GM18873 (cell line): ENCODE measurements around the gene TRAPPC10.

Source experiments
- ATAC-seq: cut with Tn5 transposase; IDR thresholded peaks from one replicate; pipeline ENCODE4 v1.9.1; 2021; ENCODE audit warnings: mild to moderate bottlenecking, moderate library complexity, moderate number of reproducible peaks; ENCODE audit not compliant: unreplicated experiment, low FRiP score

Gene TRAPPC10

GRCh38 chr21:44063151-44063912 is 51.2 kb downstream of the TRAPPC10 start:
- ATAC-seq, result no peak

- no peak for ATAC-seq
Observed at GRCh38 chr21:44064852-44065403, 52.8 kb downstream of the TRAPPC10 start.

DNA sequence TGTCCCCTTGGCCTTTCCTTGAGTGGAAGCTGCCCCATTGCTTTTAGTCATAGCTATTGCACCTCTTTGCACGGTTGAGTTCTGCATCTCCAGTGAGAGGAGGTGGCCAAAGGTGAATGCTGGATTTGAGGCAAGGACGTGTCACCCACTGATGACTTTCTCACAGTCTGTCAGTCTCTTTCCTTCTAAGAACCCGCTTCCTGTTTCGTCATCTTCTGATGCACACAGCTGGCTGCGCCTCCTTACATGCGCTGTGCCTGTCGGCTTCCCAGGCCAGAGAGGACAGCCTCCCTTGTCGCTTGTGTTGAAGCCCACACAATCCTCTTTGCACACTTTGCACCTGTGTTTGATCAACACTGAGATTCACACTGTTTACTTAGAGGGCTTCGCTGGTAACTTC is 53.3 kb downstream of the TRAPPC10 start:
- no peak for ATAC-seq

DNA sequence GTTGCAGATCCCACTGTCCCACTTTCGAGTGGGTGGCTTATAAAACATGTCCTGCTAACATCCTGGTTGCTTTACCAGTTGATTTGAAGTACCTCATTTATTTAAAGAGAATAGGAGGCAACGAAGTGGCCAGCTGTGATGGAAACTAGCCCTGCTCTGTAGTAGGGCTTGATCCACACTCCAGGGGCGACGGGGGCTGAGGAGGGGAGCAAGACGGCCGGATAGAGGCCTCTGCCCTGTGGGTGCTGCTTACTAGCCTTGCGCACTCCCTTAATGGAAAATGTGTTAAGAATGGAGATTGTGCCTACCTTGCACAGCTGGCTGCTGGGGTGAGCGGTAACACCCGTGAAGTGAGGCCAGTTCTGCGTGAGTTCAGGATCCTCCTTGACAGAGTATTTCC is 54.0 kb downstream of the TRAPPC10 start:
- no peak for ATAC-seq

DNA sequence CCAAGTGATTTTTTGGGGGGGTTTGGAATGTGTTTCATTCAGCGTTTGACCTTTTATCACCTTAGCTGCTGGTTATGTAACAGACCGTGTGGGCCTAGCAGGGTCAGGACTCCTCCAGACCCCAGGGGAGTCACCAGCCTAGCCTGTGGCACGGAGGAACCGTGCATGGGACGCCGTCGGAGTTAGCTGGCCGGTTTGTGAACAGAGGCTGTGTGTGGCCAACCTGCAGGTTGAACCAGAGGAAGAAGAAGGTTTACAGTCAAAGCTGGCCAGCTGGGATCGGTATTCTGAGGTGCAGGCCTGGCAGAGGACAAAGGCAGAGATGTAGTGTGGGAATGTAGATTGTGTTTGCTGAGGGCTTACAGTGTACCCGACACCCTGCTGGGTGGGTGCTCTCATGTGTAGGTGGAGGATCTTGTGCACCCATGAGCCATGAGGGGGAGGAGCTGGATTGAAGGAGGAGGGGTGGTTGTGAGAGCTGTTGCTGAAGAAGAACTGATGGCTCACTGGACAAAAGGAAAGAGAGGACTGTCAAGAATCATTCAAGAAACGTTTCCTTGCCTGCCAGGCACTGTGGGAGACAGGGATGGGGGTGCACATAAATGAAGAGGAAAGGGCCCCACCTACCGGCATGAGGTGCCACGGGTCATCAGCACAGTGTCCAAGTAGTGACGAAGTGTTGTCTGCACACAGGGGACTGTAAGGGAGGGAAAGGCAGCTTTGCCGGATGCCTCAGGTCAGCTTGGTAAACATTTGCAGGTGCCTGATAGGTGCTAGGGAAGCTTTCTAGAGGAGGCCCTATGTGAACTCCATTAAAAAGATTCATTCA is 55.1 kb downstream of the TRAPPC10 start:
- no peak for ATAC-seq

- no peak for ATAC-seq
Observed at GRCh38 chr21:44070391-44070790, 58.3 kb downstream of the TRAPPC10 start.

- no peak for ATAC-seq
Observed at GRCh38 chr21:44071359-44072104, 59.4 kb downstream of the TRAPPC10 start.

- ATAC-seq, result no peak
Observed at GRCh38 chr21:44072111-44072510, 60.0 kb downstream of the TRAPPC10 start.

DNA sequence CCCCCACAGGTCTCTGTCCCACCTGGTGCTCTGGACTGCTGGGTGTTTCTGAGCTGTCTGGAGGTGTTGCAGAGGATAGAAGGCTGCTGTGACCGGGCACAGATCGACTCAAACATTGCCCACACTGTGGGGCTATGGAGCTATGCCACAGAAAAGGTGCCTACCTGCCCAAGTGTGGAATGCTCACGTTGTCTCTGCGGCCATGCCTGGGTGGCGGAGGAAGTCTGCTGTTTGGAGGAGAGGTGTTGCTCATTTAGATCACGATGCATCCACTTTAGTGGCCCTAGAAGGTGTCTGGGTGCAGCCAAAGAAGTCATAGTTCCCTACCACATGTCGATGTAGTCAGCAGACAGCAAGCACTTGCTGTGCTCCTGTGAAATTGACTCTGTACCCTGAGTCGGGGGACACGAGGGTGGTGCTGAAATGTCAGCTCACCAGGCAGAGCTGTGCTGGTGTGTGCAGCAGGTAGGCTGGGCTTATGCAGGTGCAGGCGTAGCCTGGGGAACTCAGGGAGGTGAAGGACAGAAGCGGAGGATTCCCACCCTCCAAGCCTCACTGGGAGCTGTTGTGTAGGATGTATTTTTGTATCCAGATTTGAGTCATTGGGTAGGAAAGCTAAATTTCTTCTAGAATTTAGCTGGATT is 62.3 kb downstream of the TRAPPC10 start:
- no peak for ATAC-seq

GRCh38 chr21:44076316-44076715 is 64.2 kb downstream of the TRAPPC10 start:
- ATAC-seq, result no peak

DNA sequence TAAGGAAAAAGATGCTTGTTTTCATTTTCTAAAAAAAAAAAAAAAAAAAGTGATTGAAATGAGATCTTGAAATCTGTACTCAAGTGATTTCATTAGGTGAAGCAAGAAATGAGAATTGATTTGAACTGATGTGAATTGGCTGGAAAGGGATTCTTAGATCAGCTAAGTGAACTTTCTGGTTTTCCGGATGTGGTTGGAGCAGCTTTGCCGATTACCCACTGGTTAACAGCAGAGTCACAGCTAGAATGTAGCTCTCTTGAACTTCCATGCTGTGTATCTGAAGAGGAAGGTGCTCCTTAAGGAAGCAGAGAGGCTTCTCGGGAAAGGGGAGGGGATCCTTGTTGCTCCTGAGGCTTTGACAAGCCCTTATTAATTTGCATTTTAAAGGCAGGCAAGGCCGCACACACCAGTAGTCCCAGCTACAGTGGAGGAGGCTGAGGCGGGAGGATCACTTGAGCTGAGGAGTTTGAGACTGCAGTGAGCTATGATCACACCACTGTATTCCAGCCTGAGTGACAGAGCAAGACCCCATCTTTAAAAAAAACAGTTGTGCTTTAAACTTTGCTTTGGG is 66.4 kb downstream of the TRAPPC10 start:
- ATAC-seq, result no peak

GRCh38 chr21:44079446-44079845 is 67.3 kb downstream of the TRAPPC10 start:
- ATAC-seq, result no peak

DNA sequence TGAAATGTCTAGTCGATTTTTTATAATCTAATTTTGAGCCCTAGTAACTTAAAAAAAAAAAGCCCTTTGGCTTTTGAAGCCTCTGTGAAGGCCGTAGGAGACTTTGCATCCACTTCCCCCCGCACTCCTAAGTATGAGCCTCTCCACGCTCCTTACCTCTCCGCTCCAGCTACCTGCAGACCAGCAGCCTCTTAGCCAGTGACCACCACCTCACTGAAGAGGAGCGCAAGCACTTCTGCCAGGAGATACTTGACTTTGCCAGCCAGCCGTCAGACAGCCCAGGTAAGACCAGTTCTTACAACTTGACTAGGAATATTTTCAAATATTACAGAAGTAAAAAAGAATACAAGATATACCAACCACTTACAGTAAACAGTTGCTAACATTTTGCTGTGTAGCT is 67.7 kb downstream of the TRAPPC10 start:
- ATAC-seq, result no peak

DNA sequence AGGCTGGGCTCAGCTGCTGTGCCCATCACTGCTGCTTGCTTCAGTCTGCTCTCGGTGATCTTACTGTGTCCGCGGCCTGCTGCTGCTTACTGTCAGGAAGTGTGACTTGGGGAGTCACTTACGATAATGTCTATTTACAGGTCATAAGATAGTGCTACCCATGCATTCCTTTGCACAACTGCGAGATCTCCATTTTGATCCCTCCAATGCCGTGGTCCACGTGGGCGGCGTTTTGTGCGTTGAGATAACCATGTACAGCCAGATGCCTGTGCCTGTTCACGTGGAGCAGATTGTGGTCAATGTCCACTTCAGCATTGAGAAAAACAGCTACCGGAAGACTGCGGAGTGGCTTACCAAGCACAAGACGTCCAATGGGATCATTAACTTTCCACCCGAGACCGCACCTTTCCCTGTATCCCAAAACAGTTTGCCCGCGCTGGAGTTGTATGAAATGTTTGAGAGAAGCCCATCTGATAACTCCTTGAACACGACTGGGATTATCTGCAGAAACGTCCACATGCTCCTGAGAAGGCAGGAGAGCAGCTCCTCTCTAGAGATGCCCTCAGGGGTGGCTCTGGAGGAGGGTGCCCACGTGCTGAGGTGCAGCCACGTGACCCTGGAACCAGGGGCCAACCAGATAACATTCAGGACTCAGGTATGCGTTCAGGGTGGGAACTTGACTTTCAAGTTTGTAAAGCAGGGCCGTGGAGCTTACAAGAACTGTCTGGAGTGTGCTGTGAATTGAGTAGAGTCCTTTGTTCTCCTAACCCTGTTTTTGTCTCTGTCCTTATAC is 70.7 kb downstream of the TRAPPC10 start:
- ATAC-seq, result no peak

GRCh38 chr21:44083631-44084291 is 71.7 kb downstream of the TRAPPC10 start:
- no peak for ATAC-seq

- ATAC-seq, result no peak
Observed at GRCh38 chr21:44084496-44085241, 72.6 kb downstream of the TRAPPC10 start.

DNA sequence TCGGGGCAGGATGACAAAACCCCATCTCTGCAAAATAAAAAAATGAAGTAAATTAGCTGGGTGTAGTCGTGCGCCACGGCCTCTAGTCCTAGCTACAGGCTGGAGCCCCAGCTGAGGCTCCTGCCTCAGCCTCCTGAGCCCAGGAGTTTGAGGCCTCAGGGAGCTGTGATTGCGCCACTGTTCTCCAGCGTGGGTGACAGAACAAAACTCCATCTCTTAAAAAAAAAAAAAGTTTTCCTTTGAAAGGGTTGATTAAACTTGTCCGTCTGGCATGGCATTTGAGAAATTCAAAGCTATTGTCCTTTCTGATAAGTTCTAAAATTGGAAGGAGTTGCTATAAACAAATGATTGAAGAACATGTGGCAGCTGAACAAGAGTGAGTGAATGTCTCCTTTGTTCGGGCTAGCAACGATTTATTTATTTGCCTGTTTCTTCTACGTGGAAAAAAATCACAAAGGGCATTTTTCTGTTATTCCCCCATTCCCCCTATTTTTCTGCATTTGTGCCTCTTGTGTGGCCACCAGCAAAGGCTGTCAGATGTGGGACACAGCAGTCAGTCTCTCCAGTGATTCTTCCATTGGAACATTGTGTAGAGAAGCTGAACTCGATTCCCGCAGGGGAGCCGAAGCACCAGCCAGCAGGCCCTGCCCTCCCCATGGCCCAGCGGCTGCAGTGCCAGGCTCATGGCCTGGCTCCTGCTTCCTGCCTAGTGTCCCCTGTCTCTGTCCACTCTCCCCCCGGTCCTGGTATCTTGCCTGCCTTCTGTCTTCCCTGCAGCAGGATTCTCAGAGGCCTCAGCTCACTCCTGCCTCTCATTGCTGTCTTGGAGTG is 73.6 kb downstream of the TRAPPC10 start:
- no peak for ATAC-seq
